H54 (cell line): ENCODE results near the gene CACNA1A.
"Not testable (repeated sequence)": the region's sequence is repeated elsewhere in the genome, so short reads cannot be mapped to it uniquely, and the experiment has no call there.

Source experiments
- DNase-seq: peaks from one replicate; pipeline ENCODE4 v3.0.0; 2011; ENCODE audit warnings: low spot score, mixed read lengths; ENCODE audit not compliant: insufficient read length
- FAIRE-seq: peaks from 3 replicates; lab custom pipeline; 2011; peaks lifted over from hg19 to GRCh38; lab: Jason Lieb, UNC
- POLR2A ChIP-seq: IDR thresholded peaks from 2 replicates; pipeline ENCODE4 v1.6.1; 2011; ENCODE audit warnings: low read depth, mild to moderate bottlenecking, low read length

CACNA1A gene

DNA sequence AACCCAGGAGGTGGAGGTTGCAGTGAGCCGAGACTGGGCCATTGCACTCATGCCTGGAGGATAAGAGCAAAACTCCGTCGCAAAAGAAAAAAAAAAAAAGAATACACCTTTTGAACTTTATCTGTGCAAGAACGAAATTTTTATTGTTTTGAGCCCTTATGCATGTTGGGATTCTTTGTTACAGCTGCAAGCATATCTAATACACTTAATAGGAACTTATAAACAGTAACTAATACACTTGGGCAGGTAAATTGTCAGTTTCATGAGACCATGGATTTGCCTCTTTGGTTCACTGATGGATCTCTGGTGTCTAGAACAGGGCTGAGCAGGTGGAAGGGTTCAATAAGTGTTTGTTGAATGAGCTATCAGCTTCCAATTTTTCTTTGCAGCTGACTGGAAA lies 108.1 kb downstream of the CACNA1A start:
- TF ChIP-seq POLR2A = no peak
- no peak for DNase-seq
- FAIRE-seq = no peak

DNA sequence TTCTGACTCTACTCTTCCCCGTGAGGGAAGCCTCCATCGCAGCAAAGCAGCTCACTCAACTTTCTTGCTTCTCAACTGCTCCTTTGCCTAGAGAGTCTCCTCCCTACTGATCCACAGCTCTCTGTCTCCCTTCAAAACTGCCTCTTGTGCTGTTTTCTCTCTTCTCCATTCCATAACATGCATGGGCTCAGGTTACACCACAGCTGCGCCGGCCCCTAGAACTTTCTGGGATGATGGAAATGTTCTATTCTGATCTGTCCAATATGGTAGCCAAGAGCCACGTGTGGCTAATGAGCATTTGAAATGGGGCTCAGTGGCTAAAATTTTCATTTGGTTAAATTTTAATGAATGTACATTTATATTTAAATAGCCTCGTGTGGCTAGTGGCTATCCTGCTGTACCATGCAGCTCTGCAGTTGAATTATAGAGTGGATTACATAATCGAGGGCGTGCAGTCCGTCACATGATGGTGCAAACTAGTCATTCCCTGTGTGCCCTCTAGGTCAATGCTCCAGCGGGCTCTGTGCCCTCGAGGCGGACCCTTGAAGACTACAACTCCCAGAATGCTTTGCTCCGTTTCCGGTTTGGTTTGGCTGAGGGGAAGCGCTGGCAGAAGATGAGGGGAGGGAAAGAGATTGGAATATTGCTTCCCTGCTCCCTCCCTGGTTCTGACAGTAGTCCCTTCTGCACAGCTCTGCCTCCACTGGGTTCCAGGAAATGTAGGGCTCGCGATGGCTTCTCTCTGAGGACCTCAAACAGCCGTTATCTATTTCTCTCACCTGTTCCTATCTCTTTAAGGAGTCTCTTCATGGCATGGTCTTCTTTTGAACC lies 109.8 kb downstream of the CACNA1A start:
- peak; percentile 42 for DNase-seq
- no peak for FAIRE-seq
- no peak for TF ChIP-seq POLR2A

DNA sequence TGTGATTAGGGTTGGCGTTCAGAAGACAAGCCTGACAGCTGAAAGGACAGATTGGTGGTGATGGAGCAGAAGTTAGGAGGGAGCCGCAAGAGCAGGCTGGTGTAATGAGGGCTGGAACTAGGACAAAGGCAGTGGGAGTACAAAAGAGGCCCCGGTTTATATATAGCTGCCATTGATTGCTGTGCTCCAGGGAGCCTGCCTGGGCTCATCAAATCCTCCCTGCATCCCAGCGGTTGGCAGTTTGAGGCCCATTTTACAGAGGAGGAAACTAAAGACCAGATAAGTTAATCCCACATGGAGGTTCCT lies 123.7 kb downstream of the CACNA1A start:
- DNase-seq (no peak), FAIRE-seq (no peak)
- no peak for TF ChIP-seq POLR2A

DNA sequence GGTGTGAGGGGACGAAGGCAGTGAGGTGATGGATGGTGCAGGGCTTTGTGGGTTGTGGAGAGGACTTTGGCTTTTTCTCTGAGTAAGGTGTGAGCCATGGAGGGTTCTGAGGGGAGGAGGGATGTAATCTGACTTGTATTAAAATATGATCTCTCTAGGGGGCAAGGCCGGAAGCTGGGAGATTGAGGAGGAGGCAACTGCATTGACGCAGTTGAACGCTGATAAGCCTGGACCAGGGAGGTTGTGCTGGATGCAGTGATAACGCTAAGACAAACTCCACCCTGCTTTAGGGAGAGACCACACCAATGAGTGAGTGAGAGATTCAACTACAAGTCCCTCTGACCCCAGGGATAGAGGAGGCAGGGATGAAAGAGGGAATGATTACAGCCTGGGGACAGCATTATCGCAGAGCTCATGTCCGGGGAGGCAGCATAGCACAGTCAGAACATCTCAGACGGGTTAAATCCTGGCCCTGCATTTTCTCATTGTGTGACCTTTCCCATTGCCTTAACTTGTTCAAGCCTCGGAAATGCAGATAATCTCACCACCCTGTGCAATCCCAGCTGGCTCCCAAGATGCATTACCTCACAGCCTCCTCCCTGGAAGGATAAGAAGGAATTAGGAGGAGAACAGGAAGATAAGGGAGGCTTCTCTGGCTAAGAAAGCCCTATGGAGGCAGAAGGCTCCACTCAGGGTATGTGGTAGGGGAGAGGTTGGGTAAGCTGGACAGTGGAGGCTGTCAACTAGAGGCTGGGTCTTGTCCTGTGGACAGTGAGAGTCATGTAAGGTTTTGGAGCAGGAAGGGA lies 124.2 kb downstream of the CACNA1A start:
- FAIRE-seq = no peak
- no peak for TF ChIP-seq POLR2A
- DNase-seq = no peak

DNA sequence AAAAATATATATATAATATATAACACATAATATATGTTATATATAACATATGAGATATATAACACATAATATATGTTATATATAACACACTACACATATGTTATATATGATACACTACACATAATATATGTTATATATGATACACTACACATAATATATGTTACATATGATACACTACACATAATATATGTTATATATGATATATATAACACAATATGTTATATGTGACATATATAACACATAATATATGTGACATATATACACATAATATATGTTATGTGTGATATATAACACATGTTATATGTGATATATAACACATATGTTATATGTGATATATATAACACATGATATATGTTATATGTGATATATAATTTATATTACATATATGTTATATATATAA lies 129.7 kb downstream of the CACNA1A start:
- no peak for TF ChIP-seq POLR2A
- no peak for DNase-seq
- no peak for FAIRE-seq

DNA sequence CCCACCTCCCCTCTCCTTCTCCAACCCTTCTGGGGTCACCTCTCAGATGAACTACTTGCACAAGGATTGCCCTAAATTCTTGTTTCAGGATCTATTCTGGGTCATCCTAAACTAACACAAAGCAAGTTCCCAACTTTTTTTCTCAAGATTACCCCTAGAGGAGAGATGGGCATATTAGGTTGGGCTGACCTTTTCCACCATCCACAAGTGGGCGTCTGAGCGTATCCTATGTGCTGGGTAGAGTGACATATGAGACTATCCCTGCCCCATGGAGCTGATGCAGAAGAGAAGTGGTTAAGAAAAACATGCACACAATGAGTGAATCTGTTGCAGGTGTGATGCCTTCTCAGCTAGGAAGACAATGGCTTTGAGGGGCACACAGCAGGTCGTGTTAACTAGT lies 132.7 kb downstream of the CACNA1A start:
- no peak for TF ChIP-seq POLR2A
- FAIRE-seq (no peak), DNase-seq (no peak)

DNA sequence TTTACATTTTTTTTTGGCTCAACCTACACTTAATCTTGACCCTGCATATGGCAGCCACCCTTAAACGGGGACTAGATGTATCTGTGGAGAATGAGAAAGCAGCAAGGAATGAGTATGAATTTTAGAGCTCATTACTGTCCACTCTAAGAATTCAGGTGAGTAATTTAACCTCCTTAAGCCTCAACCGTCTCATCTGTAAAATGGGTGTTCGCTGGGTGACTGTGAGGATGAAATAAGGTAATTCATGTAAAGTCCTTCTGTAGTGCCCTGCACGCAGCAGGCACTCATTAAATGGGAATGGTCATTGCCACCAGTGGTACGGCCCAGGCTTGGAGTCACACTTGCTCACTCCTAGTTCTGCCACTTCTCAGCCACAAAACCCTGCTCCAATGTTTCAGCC lies 135.3 kb downstream of the CACNA1A start:
- no peak for TF ChIP-seq POLR2A
- no peak for FAIRE-seq
- DNase-seq = no peak

DNA sequence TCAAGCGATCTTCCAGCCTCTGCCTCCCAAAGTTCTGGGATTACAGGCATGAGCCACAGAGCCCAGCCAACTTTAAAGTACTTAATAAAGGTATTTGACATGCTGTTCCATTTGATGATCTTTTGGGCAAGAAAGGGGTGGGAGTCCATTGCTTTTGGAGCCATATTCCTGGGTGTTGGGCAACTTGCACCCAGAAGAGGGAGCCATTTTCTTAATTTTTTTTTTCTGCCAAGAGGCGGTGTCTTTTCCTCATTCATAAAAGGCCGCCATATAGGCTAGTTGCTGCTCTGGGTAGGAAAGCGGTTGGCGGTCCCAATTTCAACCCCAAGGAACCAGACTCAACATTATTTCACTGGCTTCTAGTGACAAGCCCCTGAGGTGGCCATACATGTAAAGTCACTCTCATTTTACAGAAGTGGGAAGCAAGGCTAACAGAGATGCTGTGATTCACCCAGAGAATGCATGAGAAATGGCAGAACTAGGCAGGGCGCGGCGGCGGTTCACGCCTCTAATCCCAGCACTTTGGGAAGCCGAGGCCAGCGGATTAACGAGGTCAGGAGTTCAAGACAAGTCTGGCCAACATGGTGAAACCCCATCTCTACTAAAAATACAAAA lies 139.6 kb downstream of the CACNA1A start:
- FAIRE-seq = no peak
- DNase-seq = peak; percentile 28
- no peak for TF ChIP-seq POLR2A

DNA sequence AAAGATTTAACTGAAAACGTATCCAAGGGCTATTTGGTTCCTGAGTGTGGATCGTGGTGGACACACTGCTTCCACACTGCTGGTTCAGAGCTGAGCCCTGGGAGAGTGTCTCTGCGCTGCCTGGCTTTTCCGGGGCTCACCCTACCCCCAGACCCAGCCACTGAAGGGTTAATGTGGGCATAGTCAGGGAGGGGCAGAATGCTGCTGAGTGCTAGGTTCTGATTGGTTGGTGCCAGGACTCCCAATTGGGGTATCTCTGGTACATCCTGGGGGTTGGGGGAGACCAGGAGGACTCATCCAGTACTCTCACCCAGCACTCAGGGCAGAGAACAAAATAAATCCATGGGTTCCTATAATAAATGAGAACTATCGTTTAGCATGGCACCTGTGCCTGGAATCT lies 142.3 kb downstream of the CACNA1A start:
- no peak for TF ChIP-seq POLR2A
- DNase-seq (no peak), FAIRE-seq (no peak)

DNA sequence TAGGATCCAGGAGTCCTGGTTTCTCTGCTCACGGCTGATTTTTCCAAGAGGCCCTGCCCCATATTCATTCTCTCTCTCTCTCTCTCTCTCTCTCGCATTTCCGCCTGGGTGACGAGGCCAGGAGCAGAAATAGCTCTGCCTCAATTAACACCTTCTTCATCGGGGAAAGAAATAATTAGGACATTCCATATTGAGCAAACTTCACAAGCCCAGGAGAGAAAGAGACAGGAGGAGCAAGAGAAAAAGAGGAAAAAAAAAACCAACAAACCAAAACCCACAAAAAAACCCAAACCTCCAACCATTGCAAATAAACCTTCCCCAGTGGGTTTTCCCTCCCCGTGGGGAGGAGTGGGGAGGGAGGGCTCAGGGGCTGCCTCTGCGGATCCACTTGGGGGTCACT lies 143.0 kb downstream of the CACNA1A start:
- no peak for DNase-seq
- FAIRE-seq = no peak
- no peak for TF ChIP-seq POLR2A

DNA sequence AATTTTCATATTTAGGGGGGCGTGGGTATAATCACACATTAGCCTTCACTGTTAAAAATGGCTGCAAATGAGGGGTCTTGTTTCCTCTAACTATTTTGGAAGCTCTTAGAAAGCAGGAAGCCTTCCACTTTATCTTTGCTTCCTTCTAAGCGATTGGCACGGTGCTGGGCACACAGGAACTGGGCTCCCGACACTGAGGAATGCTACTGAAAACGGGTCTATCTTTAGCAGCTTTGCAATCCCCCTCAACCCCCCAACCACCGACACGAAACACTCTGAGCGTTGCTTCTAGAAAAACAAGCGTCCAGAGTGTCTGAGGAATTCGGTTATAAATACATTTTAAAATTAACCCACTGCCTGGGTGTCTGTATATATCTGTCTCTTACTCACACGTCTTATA lies 143.6 kb downstream of the CACNA1A start:
- no peak for FAIRE-seq
- no peak for TF ChIP-seq POLR2A
- no peak for DNase-seq

DNA sequence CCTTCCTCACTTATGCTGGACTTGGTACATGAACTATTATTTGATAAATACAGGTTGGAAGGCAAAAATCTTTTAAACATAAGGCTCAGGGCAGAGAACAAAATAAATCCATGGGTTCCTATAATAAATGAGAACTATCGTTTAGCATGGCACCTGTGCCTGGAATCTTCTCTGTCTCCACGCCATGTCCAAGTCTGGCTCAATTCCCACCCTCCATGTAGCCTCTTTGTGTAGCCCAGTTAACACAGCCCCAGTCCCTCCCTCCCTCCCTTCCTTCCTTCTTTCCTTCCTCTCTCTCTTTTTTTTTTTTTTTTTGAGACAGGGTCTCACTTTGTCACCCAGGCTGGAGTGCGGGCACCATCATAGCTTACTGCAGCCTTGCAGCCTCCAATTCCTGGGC lies 144.6 kb downstream of the CACNA1A start:
- not testable (repeated sequence) for DNase-seq, FAIRE-seq

DNA sequence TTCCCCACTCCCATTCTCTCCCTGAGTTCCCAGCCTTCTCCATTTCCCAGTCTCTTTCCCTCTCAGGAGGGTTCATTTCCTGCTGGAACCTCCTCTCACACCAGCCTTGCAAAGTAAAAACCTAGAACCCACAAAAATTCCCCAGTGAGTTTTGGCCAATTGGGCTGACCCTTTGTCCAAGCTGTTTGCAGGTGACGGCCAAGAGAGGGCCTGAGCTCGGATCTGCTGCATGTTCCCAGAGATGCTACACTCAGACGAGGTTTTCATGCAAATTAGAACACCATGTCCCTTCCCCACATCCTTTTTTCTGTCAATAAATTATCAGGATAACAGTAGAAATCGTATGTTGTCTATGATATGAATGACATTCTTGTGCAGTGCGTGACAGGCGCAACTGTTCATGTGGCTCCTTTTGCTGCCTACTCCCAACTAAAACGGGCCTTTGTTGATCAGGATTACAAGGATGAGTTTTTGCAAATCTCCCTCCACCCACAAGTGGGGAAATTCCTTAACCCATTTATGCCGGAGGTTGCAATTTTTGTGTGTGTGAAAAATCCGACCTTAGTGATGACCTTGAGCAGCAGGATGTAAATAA lies 149.5 kb downstream of the CACNA1A start:
- no peak for DNase-seq
- no peak for FAIRE-seq
- no peak for TF ChIP-seq POLR2A

DNA sequence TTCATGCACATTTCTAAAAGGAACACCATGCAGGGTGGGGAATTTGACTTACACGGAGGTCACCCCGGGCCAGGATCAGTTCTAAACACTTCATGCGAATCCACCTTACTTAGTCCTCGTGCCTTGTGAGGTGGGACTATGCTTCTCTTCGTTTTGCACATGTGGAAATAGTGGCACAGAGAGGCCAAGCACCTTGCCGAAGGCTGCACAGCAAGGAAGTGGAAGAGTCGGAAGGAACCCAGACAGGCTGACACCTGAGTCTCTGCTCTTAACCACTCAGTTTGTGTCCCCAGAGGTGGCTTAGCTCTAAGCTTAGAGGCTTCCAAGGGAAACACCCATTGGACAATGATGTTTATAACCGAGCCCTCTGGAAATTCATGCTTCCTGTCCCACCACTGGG lies 150.1 kb downstream of the CACNA1A start:
- no peak for DNase-seq
- TF ChIP-seq POLR2A = no peak
- FAIRE-seq = no peak

DNA sequence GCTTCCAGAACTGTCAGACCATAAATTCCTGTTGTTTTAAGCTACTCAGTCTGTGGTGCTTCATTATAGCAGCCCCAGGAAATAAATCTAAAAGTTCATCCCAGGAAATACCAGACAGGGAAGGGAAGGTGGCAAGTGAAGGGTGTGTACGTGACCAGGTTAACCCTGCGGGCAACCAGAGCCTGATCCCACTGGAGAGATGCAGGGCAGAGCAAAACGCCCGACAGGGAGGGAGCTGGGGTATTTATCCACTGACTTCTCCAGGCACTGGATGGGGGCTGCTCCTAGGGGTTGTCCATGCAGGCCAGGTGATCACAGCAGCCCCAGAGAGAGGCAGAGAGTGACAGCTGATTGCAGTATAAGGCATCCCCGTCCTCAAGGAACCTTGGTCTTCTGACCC lies 150.9 kb downstream of the CACNA1A start:
- no peak for TF ChIP-seq POLR2A
- no peak for DNase-seq
- FAIRE-seq = no peak
